A549 (cell line): ENCODE results near the gene AMN. TPM values are rescaled to one million over a fixed set of nuclear protein-coding genes. Genes with fewer than 3 reads are reported as not detected.
A peak's percentile ranks its signal among the peaks of the same experiment; 100 is the strongest.

Experiments used
- ATAC-seq, 2 experiments: fragments of 200-7000 bp in 1 of 2; fragments of >200 bp in 1 of 2; cut with Nextera tagmentation in 1 of 2; cut with Tn5 transposase in 1 of 2; 3 replicates each; pipeline versions ENCODE4 v1.8.0 to v1.9.1; 2018 to 2020; ENCODE audit warnings: mild to moderate bottlenecking in 1 of 2, moderate library complexity in 1 of 2
- CTCF ChIA-PET: fragments of 300-600 bp; sonication (Branson Sonifier 250); formaldehyde crosslinking; extraction: SDS; loops from one replicate; lab custom pipeline; 2021; ENCODE audit warnings: antibody characterized with exemption, inconsistent platforms; lab: Yijun Ruan, JAX
- POLR2A ChIA-PET: fragments of 350-600 bp; formaldehyde crosslinking; extraction: SDS; loops from one replicate; lab custom pipeline; 2021; ENCODE audit warnings: antibody characterized with exemption, inconsistent platforms; lab: Yijun Ruan, JAX
- DNase-seq, 2 experiments: peaks; one replicate each; pipeline versions ENCODE4 v3.0.0 to v3.0.0-alpha.2; 2011 to 2016; ENCODE audit warnings: low read depth in 1 of 2, low spot score in 1 of 2
- FAIRE-seq: peaks from 2 replicates; lab custom pipeline; 2011; peaks lifted over from hg19 to GRCh38; lab: Jason Lieb, UNC
- H3K27ac ChIP-seq, 2 experiments: fragments of >200 bp; sonication (Bioruptor Twin); formaldehyde crosslinking; 3 replicates each; pipeline ENCODE4 v1.5.1; 2016 to 2017
- H3K4me1 ChIP-seq: fragments of >200 bp; sonication (Bioruptor Twin); formaldehyde crosslinking; 3 replicates; pipeline ENCODE4 v1.6.1; 2016
- H3K4me2 ChIP-seq: fragments of >200 bp; sonication (Bioruptor Twin); formaldehyde crosslinking; 3 replicates; pipeline ENCODE4 v1.6.1; 2016
- H3K4me3 ChIP-seq: fragments of >200 bp; sonication (Bioruptor Twin); formaldehyde crosslinking; 3 replicates; pipeline ENCODE4 v1.5.1; 2016
- H3K9me3 ChIP-seq: fragments of >200 bp; sonication (Bioruptor Twin); formaldehyde crosslinking; 3 replicates; pipeline ENCODE4 v1.6.1; 2016
- ATOH8 ChIP-seq: fragments of 250-450 bp; sonication (Bioruptor Pico); IDR thresholded peaks from 2 replicates; pipeline ENCODE4 v1.5.0; 2020; ENCODE audit warnings: low read depth, mild to moderate bottlenecking, moderate library complexity
- CBX8 ChIP-seq: fragments of 200-600 bp; sonication (generic); IDR thresholded peaks from 2 replicates; pipeline ENCODE4 v1.6.1; 2016
- CEBPB ChIP-seq, 2 experiments: fragments of >200 bp in 1 of 2; sonication (Bioruptor Twin) in 1 of 2; formaldehyde crosslinking in 1 of 2; IDR thresholded peaks; 2 replicates each; pipeline ENCODE4 v1.6.1; 2012 to 2016
- CHD4 ChIP-seq: fragments of 200-600 bp; sonication (generic); IDR thresholded peaks from 2 replicates; pipeline ENCODE4 v1.6.1; 2016; ENCODE audit warnings: antibody characterized with exemption, mild to moderate bottlenecking, borderline replicate concordance
- E2F6 ChIP-seq: IDR thresholded peaks from 2 replicates; pipeline ENCODE4 v1.6.1; 2012; ENCODE audit warnings: low read depth, borderline replicate concordance
- EHF ChIP-seq: fragments of 250-450 bp; sonication (Bioruptor Pico); IDR thresholded peaks from 2 replicates; pipeline ENCODE4 v1.5.0; 2020; ENCODE audit warnings: mild to moderate bottlenecking
- EHMT2 ChIP-seq: fragments of 200-600 bp; sonication (generic); IDR thresholded peaks from 2 replicates; pipeline ENCODE4 v1.6.1; 2016; ENCODE audit warnings: antibody characterized with exemption, low read depth, mild to moderate bottlenecking, moderate library complexity
- ESRRA ChIP-seq: fragments of 150-350 bp; IDR thresholded peaks from 2 replicates; pipeline ENCODE4 v1.6.1; 2014; ENCODE audit warnings: mild to moderate bottlenecking, low read length, borderline replicate concordance
- GATA3 ChIP-seq: IDR thresholded peaks from 2 replicates; pipeline ENCODE4 v1.6.1; 2012; ENCODE audit warnings: borderline replicate concordance
- HES2 ChIP-seq: fragments of >200 bp; sonication (Bioruptor Twin); formaldehyde crosslinking; IDR thresholded peaks from 2 replicates; pipeline ENCODE4 v1.6.1; 2016
- HEYL ChIP-seq: fragments of 250-450 bp; sonication (Bioruptor Pico); IDR thresholded peaks from 2 replicates; pipeline ENCODE4 v1.8.0; 2021; ENCODE audit warnings: mild to moderate bottlenecking, moderate library complexity
- HOXB13 ChIP-seq: fragments of 250-450 bp; sonication (Bioruptor Pico); IDR thresholded peaks from 2 replicates; pipeline ENCODE4 v1.5.0; 2020; ENCODE audit warnings: low read depth, mild to moderate bottlenecking, moderate library complexity
- HOXB5 ChIP-seq: fragments of 250-450 bp; sonication (Bioruptor Pico); IDR thresholded peaks from 2 replicates; pipeline ENCODE4 v1.5.0; 2020; ENCODE audit warnings: mild to moderate bottlenecking, moderate library complexity
- JUN ChIP-seq, 2 experiments: fragments of >200 bp; sonication (Bioruptor Twin); formaldehyde crosslinking; IDR thresholded peaks; 2 replicates in 1 of 2; 3 replicates in 1 of 2; pipeline ENCODE4 v1.6.1; 2016 to 2017
- JUNB ChIP-seq: fragments of >200 bp; sonication (Bioruptor Twin); formaldehyde crosslinking; IDR thresholded peaks from 2 replicates; pipeline ENCODE4 v1.6.1; 2016
- KDM5A ChIP-seq: fragments of 200-600 bp; sonication (generic); IDR thresholded peaks from 2 replicates; pipeline ENCODE4 v1.6.1; 2016; ENCODE audit warnings: antibody characterized with exemption, mild to moderate bottlenecking
- MAFK ChIP-seq: fragments of 450-650 bp; IDR thresholded peaks from 2 replicates; pipeline ENCODE4 v1.6.1; 2014; ENCODE audit not compliant: partially characterized antibody
- MAZ ChIP-seq: fragments of 150-350 bp; IDR thresholded peaks from 2 replicates; pipeline ENCODE4 v1.6.1; 2014; ENCODE audit warnings: antibody characterized with exemption, low read depth, low read length, borderline replicate concordance
- NPAS2 ChIP-seq: fragments of 250-450 bp; sonication (Bioruptor Pico); IDR thresholded peaks from 2 replicates; pipeline ENCODE4 v1.8.0; 2022; ENCODE audit warnings: mild to moderate bottlenecking, moderate library complexity, borderline replicate concordance
- PBX3 ChIP-seq: IDR thresholded peaks from 2 replicates; pipeline ENCODE4 v1.6.1; 2012
- PHF8 ChIP-seq: fragments of 200-600 bp; sonication (generic); IDR thresholded peaks from 2 replicates; pipeline ENCODE4 v1.6.1; 2016; ENCODE audit warnings: low read depth, mild to moderate bottlenecking, antibody characterized with exemption, moderate library complexity, borderline replicate concordance
- POLR2A ChIP-seq: IDR thresholded peaks from 2 replicates; pipeline ENCODE4 v1.6.1; 2012; ENCODE audit warnings: mild to moderate bottlenecking, low read length
- RAD21 ChIP-seq, 2 experiments: fragments of >200 bp in 1 of 2; sonication (Bioruptor Twin) in 1 of 2; formaldehyde crosslinking in 1 of 2; IDR thresholded peaks in 1 of 2; conservative IDR thresholded peaks in 1 of 2; 2 replicates in 1 of 2; 3 replicates in 1 of 2; pipeline ENCODE4 v1.6.1; 2012 to 2018; ENCODE audit warnings: inconsistent platforms in 1 of 2
- RARB ChIP-seq: fragments of 250-450 bp; sonication (Bioruptor Pico); IDR thresholded peaks from 2 replicates; pipeline ENCODE4 v1.8.0; 2021; ENCODE audit warnings: mild to moderate bottlenecking, moderate library complexity
- SREBF2 ChIP-seq: fragments of 450-650 bp; IDR thresholded peaks from 2 replicates; pipeline ENCODE4 v1.6.1; 2014; ENCODE audit warnings: mild to moderate bottlenecking, moderate library complexity
- WGBS: methylation state at CpG from one replicate; pipeline ENCODE4 v1.1.6; 2017; ENCODE audit errors: missing lambda C conversion rate; 5-methylcytosine and 5-hydroxymethylcytosine counted together
- polyA plus RNA-seq, 4 experiments: library from polyadenylated mRNA; depleted of rRNA in 3 of 4; stranded (reverse); fragments of >200 nt; fragmentation: RNase III in 1 of 4; extraction: RNeasy Plus Mini Kit Qiagen cat#74134 plus additional on column Dnase treatment in 1 of 4; gene quantifications; 2 replicates in 3 of 4; 3 replicates in 1 of 4; pipeline ENCODE4 v1.2.3, GENCODE V29; 2011 to 2017

The AMN gene
- polyA plus RNA-seq, 2 of the 4 experiments (the other 2 are of a cell fraction), result 0.25 to 0.58 TPM

GRCh38 chr14:102885737-102886447, 36.6 kb upstream of the AMN start:
- WGBS, result 96% methylated on average over 16 of the region's 22 CpGs
- Histone ChIP-seq H3K4me1 (no peaks in the 10 kb centered on the region), H3K9me3 (no peaks in the 10 kb centered on the region), H3K27ac (no peak overlapping the region), H3K4me2 (no peak overlapping the region), H3K4me3 (no peak overlapping the region)
- FAIRE-seq (no peak), ATAC-seq (peak in 1 of 2 experiments; percentile 25; a peak in 2 of 6 replicates), DNase-seq (no peak)
- ChIA-PET CTCF (no interaction called here), POLR2A (no interaction called here)
- TF ChIP-seq ESRRA (no peak), NPAS2 (no peak), POLR2A (no peak), E2F6 (no peak), JUN (IDR thresholded peaks at IDR 0.05) (no peak), PHF8 (no peak), KDM5A (no peak), EHMT2 (no peak), EHF (CRISPR knock-in tag) (no peak), JUNB (no peak), PBX3 (no peak), HOXB5 (CRISPR knock-in tag) (no peak), MAZ (no peak), MAFK (no peak), CEBPB (IDR thresholded peaks at IDR 0.05) (no peak), GATA3 (no peak), HEYL (CRISPR knock-in tag) (no peak), SREBF2 (no peak), ATOH8 (CRISPR knock-in tag) (no peak)

- no peak overlapping the region for H3K4me2 ChIP-seq
- no peak for TF ChIP-seq RAD21 (conservative IDR thresholded peaks at IDR 0.05 in 1 of 2, IDR thresholded peaks at IDR 0.05 in 1 of 2)
- no peak for TF ChIP-seq CHD4
- TF ChIP-seq JUNB, result no peak
- TF ChIP-seq, all 56 proteins: peak for 0
- WGBS, result 74% methylated on average over 1 of the region's 1 CpG
- Histone ChIP-seq H3K9me3 (no peaks in the 10 kb centered on the region), H3K4me1 (no peaks in the 10 kb centered on the region), H3K4me3 (no peak overlapping the region), H3K27ac (no peak overlapping the region)
- ATAC-seq (no peak), DNase-seq (no peak), FAIRE-seq (no peak)
- ChIA-PET POLR2A (no interaction called here), CTCF (interaction anchor here (0.6 to 1.1 kb wide), 2 partner anchors 10 to 91 kb away, joined by 3 to 4 read pairs; no protein-coding TSS in a partner anchor)
These were observed 33.7 kb upstream of the AMN start for GRCh38 chr14:102888748-102889147.

- FAIRE-seq (no peak), ATAC-seq (no peak), DNase-seq (no peak)
- ChIA-PET CTCF (interaction anchor here (0.6 to 1.1 kb wide), 2 partner anchors 10 to 203 kb away, joined by 3 read pairs; no protein-coding TSS in a partner anchor), POLR2A (no interaction called here)
- H3K4me2 ChIP-seq, result no peak overlapping the region
- TF ChIP-seq HOXB13 (no peak), MAZ (no peak), CBX8 (no peak), POLR2A (no peak), HES2 (no peak), RARB (CRISPR knock-in tag) (no peak)
- no peak overlapping the region for H3K27ac ChIP-seq
- no peaks in the 10 kb centered on the region for H3K9me3 ChIP-seq
- no peak overlapping the region for H3K4me3 ChIP-seq
- no peaks in the 10 kb centered on the region for H3K4me1 ChIP-seq
- 91% methylated on average over 7 of the region's 7 CpGs for WGBS
These were observed 32.8 kb upstream of the AMN start for GRCh38 chr14:102889615-102890014.
